ENCODE measurements around the gene ABLIM3. TPM values are rescaled to one million over a fixed set of nuclear protein-coding genes. Genes with fewer than 3 reads are reported as not detected.

Gene ABLIM3
- total and polyA plus RNA-seq, 2 of the 8 experiments (the other 6 are each of a cell fraction or from before 2014, with no cell fraction given) = 0.36 to 0.56 TPM

- no peak for TF ChIP-seq SP2 (IDR thresholded peaks at IDR 0.05; ENCODE audit: low read length)
- TF ChIP-seq JUN (IDR thresholded peaks at IDR 0.05; ENCODE audit: low read depth, low read length) = no peak
- no peak for TF ChIP-seq EP300 (IDR thresholded peaks at IDR 0.05; ENCODE audit: borderline replicate concordance in 1 of 2, low read depth in 2 of 2, low read length in 2 of 2)
- no peak for TF ChIP-seq ZNF274 (IDR thresholded peaks at IDR 0.05; ENCODE audit: borderline replicate concordance, extremely low read depth, low read length)
- TF ChIP-seq TEAD4 (IDR thresholded peaks at IDR 0.05; ENCODE audit: low read depth, low read length) = no peak
Measured at GRCh38 chr5:149257889-149258705, 116.8 kb downstream of the ABLIM3 start (continued).
